Suppressor macrophage (primary cell): Measurements from ENCODE around the gene KRTAP19-3.
"Not testable (repeated sequence)": the region's sequence is repeated elsewhere in the genome, so short reads cannot be mapped to it uniquely, and the experiment has no call there.

Source experiments
- DNase-seq, 4 experiments: peaks; one replicate each; pipeline ENCODE4 v3.0.0-alpha.2; 2020 to 2022
- total RNA-seq, 17 experiments: gene quantifications; one replicate each; lab custom pipeline; 2026; ENCODE audit warnings: mixed read lengths in 6 of 17, inconsistent platforms in 3 of 17; lab: John Stamatoyannopoulos, UW

Gene KRTAP19-3
- total RNA-seq = 0 to 0.33 (median 0) reads per million in 17 experiments

- DNase-seq = no peak
These were observed at the start of gene KRTAP19-3 for GRCh38 chr21:30491963-30492428. Gene KRTAP19-3 (minus strand): TSS chr21:30492013. CDS start chr21:30491957, 56 bp downstream.

- DNase-seq = no peak
These were observed 27.1 kb upstream of the KRTAP19-3 start for GRCh38 chr21:30518876-30519275.

- DNase-seq = no peak
These were observed 23.9 kb upstream of the KRTAP19-3 start for GRCh38 chr21:30515681-30516080.

- DNase-seq = not testable (repeated sequence)
These were observed 13.9 kb upstream of the KRTAP19-3 start for GRCh38 chr21:30505621-30506205.

- DNase-seq = no peak
These were observed 10.2 kb upstream of the KRTAP19-3 start, which contains the start of gene KRTAP19-5 for GRCh38 chr21:30502041-30502440. Gene KRTAP19-5 (minus strand): TSS chr21:30502141. CDS start chr21:30502090, 51 bp downstream.

- DNase-seq = no peak
These were observed 5.3 kb upstream of the KRTAP19-3 start, which contains the start of gene KRTAP19-4 for GRCh38 chr21:30497065-30497464. Gene KRTAP19-4 (minus strand): TSS chr21:30497165. CDS start chr21:30497110, 55 bp downstream.

GRCh38 chr21:30487336-30487735, 4.5 kb downstream of the KRTAP19-3 start, which contains the start of gene KRTAP19-2:
Gene KRTAP19-2 (minus strand): TSS chr21:30487436. CDS start chr21:30487348, 88 bp downstream.
- DNase-seq = no peak

- no peak for DNase-seq
These were observed 5.6 kb downstream of the KRTAP19-3 start for GRCh38 chr21:30486180-30486579.

GRCh38 chr21:30482130-30482529, 9.7 kb downstream of the KRTAP19-3 start:
- no peak for DNase-seq

GRCh38 chr21:30480145-30480544, 11.7 kb downstream of the KRTAP19-3 start, which contains the start of gene KRTAP19-1:
Gene KRTAP19-1 (minus strand): TSS chr21:30480367. CDS start chr21:30480317, 50 bp downstream.
- DNase-seq = no peak

GRCh38 chr21:30479259-30479658, 12.6 kb downstream of the KRTAP19-3 start:
- no peak for DNase-seq

- no peak for DNase-seq
These were observed 13.8 kb downstream of the KRTAP19-3 start for GRCh38 chr21:30478004-30478403.

- DNase-seq = no peak
These were observed 22.7 kb downstream of the KRTAP19-3 start for GRCh38 chr21:30468900-30469714.

- peak in 1 of 4 experiments; percentile 11 for DNase-seq
These were observed 28.1 kb downstream of the KRTAP19-3 start for GRCh38 chr21:30463713-30464112.

GRCh38 chr21:30448514-30448913, 43.3 kb downstream of the KRTAP19-3 start:
- no peak for DNase-seq

GRCh38 chr21:30447056-30447455, 44.8 kb downstream of the KRTAP19-3 start:
- no peak for DNase-seq

GRCh38 chr21:30444204-30444603, 47.6 kb downstream of the KRTAP19-3 start:
- DNase-seq = no peak

GRCh38 chr21:30443226-30443625, 48.6 kb downstream of the KRTAP19-3 start:
- DNase-seq = no peak
